Iris pigment epithelial cell (primary cell): Measurements from ENCODE around the gene UPK3A.

ENCODE experiments used
- DNase-seq: peaks from one replicate; pipeline ENCODE4 v3.0.0-alpha.2; 2011; ENCODE audit warnings: low read depth

Gene UPK3A

GRCh38 chr22:45284705-45285262 is at the start of gene UPK3A:
Gene UPK3A, plus strand, starts transcription at chr22:45284949. Its CDS starts 65 bp downstream, at chr22:45285014.
- DNase-seq: no peak

- no peak for DNase-seq
Measured at GRCh38 chr22:45235101-45235777, 49.5 kb upstream of the UPK3A start.

- no peak for DNase-seq
Measured at GRCh38 chr22:45235851-45236342, 48.9 kb upstream of the UPK3A start.

GRCh38 chr22:45237065-45237990 is 47.4 kb upstream of the UPK3A start:
- no peak for DNase-seq

- no peak for DNase-seq
Measured at GRCh38 chr22:45238076-45238956, 46.4 kb upstream of the UPK3A start.

- no peak for DNase-seq
Measured at GRCh38 chr22:45238957-45239680, 45.6 kb upstream of the UPK3A start.

- no peak for DNase-seq
Measured at GRCh38 chr22:45239681-45240051, 45.1 kb upstream of the UPK3A start.

GRCh38 chr22:45240104-45240809 is 44.5 kb upstream of the UPK3A start:
- DNase-seq: peak; percentile 36

GRCh38 chr22:45240810-45241631 is 43.7 kb upstream of the UPK3A start, which contains the start of gene KIAA0930:
Gene KIAA0930, minus strand, starts transcription at chr22:45240894. Its CDS starts 191 bp downstream, at chr22:45240703.
- peak; percentile 55 for DNase-seq

- no peak for DNase-seq
Measured at GRCh38 chr22:45242778-45243191, 42.0 kb upstream of the UPK3A start.

GRCh38 chr22:45244916-45245315 is 39.8 kb upstream of the UPK3A start:
- DNase-seq: no peak

GRCh38 chr22:45246060-45246985 is 38.4 kb upstream of the UPK3A start:
- peak; percentile 94 for DNase-seq

- no peak for DNase-seq
Measured at GRCh38 chr22:45248832-45249561, 35.8 kb upstream of the UPK3A start.

- DNase-seq: no peak
Measured at GRCh38 chr22:45251825-45252224, 32.9 kb upstream of the UPK3A start.

GRCh38 chr22:45253039-45253641 is 31.6 kb upstream of the UPK3A start:
- no peak for DNase-seq

GRCh38 chr22:45254388-45254787 is 30.4 kb upstream of the UPK3A start:
- DNase-seq: no peak

GRCh38 chr22:45254789-45255278 is 29.9 kb upstream of the UPK3A start:
- DNase-seq: no peak
